LNCaP clone FGC (cell line): Measurements from ENCODE around the gene PTPN3.

Experiments used
- DNase-seq: peaks from one replicate; pipeline ENCODE4 v3.0.0-alpha.2; 2011; ENCODE audit warnings: low read depth
- H3K4me3 ChIP-seq: 2 replicates; pipeline ENCODE4 v1.5.1; 2011; ENCODE audit warnings: mild to moderate bottlenecking, low read depth, low read length, control low read depth
- TF ChIP-seq, protein P1 (sequence below): IDR thresholded peaks from 2 replicates; pipeline ENCODE4 v1.5.1; 2012; ENCODE audit warnings: mild to moderate bottlenecking; ENCODE audit not compliant: control insufficient read depth, insufficient read depth; ENCODE audit errors: extremely low read depth

PTPN3 gene

DNA sequence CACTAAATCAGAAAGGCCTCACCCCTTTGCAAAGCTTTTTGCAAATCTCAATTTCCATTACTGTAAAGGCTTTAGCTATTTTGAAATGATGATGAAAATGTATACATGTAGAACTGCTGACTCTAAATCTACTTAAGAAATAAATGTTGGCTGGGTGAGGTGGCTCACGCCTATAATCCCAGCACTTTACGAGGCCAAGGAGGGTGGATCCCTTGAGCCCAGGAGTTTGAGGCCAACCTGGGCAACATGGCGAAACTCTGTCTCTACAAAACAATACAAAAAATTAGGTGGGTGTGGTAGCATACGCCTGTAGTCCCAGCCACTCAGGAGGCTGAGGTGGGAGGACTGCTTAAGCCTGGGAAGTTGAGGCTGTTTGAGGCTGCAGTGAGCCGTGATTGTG is 64.6 kb downstream of the PTPN3 start:
- no peak for DNase-seq
- H3K4me3 ChIP-seq = no peak overlapping the region
- TF ChIP-seq, protein P1, sequence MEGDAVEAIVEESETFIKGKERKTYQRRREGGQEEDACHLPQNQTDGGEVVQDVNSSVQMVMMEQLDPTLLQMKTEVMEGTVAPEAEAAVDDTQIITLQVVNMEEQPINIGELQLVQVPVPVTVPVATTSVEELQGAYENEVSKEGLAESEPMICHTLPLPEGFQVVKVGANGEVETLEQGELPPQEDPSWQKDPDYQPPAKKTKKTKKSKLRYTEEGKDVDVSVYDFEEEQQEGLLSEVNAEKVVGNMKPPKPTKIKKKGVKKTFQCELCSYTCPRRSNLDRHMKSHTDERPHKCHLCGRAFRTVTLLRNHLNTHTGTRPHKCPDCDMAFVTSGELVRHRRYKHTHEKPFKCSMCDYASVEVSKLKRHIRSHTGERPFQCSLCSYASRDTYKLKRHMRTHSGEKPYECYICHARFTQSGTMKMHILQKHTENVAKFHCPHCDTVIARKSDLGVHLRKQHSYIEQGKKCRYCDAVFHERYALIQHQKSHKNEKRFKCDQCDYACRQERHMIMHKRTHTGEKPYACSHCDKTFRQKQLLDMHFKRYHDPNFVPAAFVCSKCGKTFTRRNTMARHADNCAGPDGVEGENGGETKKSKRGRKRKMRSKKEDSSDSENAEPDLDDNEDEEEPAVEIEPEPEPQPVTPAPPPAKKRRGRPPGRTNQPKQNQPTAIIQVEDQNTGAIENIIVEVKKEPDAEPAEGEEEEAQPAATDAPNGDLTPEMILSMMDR = no peak

DNA sequence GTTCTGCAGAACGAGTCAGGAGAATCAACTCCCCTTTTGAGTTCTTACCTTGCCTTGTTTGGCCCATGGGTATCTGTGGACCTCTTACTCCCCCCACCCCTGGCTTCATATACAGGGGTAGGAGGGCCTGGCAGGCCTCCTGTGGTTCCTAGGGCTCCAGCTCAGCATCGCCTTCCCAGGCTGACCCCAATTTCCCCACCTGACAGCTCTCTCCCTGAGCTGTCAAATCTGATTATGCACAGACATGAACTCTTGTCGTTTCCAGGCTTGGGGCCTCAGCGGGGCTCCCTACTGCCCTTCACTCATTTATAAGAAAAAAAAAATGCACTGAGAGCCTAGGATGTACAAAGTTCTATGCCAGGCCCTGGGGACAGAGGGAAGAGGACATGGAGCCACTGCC is 67.9 kb downstream of the PTPN3 start:
- no peak overlapping the region for H3K4me3 ChIP-seq
- no peak for DNase-seq
- TF ChIP-seq, protein P1 = no peak

DNA sequence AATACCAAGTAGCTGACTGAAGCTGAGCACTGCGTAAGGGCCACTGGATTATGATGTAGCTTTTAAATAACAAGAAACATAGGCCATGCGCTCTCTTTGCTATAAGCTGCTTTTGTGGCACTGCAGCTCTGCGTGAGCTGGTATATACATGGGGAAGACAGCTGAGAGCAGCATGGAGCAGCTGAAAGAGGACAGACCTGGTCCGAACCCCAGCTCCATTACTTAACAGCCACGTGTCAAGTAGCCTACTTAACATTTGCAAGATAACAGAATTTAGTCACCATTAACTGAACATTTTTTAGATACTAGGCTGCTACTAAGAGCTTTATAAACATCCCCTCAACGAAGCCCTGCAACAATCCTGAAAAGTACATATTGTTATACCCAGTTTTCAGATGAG is 69.3 kb downstream of the PTPN3 start:
- H3K4me3 ChIP-seq = no peak overlapping the region
- TF ChIP-seq, protein P1 = no peak
- no peak for DNase-seq

DNA sequence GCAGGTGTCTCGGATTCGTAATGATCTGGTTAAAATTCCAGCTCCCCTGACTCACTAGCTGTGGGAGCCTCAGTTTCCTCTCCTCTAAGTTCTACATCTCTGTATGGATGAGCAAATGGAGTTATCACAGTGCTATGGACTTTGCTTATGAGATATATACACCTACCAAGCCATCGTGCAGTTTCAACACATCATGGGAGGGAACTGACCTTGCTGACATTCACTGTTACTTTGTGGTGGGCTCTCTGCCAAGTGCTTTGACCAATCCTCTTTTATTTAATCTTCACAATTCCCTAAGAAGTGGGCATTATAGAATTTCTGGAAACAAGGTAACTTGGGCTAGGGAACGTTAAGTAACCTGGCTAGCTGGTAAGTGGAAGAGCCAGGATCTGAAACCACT is 70.2 kb downstream of the PTPN3 start:
- no peak for DNase-seq
- no peak overlapping the region for H3K4me3 ChIP-seq
- TF ChIP-seq, protein P1 = no peak

DNA sequence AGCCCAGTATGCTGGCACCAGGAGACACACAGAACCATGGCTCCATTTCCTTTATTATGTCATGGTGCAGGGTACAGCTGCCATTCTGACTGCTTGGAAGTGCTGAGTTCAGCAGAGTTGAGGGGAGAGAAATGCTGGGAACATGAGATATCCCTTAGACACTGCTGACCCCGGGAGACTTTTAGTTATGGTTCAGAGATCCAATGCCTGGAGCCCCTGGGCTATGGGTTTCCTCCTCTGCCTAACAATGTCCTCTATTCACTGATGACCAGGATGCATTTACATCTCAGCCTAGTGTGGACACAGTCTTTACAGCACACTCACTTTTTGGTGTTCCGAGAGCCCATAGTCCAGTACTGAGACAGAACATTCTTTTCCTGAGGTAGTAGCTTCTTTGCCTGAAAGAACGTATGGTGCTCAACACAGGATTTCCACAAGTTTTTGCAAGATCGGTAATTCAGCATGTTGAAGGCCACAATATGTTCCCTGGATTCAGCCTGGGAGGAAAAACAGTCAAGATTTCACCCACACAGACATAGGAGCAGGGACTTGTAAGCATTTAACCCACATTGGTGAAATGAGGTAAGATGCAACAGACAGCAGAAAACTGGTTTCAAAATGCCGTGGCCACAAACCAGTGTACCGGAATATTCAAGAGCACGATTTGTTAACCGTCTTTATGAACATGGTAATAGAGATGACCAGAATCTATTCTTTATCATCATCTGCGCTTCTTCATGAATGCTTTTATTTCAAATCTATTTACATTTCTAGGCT is 71.3 kb downstream of the PTPN3 start:
- no peak overlapping the region for H3K4me3 ChIP-seq
- TF ChIP-seq, protein P1 = no peak
- no peak for DNase-seq

DNA sequence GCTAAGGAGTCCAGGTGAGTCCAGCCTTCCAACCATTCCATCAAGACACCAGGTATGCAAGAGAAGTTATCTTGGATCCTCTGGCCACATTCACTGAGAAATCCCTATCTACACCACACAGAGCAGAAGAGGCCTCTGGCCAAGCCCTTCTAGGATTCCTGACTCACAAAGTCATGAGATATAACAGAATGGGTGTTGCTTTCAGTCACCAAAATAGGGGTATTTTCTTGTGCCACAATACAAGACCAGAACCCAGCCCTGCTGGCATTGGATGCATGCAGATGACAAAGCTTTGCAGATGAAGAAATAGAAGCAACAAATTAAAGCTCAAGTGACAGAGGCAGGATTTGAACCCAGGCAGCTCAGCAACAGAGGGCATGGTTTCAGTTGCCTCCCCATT is 73.5 kb downstream of the PTPN3 start:
- no peak overlapping the region for H3K4me3 ChIP-seq
- no peak for DNase-seq
- TF ChIP-seq, protein P1 = no peak

DNA sequence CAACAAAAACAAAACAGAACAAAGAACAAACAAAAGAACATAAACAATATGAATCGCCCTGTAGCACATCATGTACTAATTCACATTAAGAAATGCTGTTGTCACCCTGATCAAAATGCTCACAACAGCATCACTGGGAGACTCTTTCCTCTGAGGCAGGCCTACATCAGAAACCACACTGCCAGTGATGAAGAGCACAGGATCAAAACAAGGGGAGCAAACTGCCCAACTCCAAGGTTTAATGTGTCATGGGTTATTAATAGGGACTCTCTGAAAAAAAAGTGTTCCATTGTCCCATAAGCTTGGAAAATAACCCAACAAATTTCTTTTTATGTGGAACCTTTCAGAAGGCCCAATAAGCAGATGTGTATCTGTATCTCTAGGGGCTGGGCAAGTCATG is 74.2 kb downstream of the PTPN3 start:
- TF ChIP-seq, protein P1 = no peak
- H3K4me3 ChIP-seq = no peak overlapping the region
- no peak for DNase-seq
